HG03565 (cell line): ENCODE data around the gene STARD10.

Experiments used
- ATAC-seq: cut with Tn5 transposase; IDR thresholded peaks from one replicate; pipeline ENCODE4 v1.9.1; 2021; ENCODE audit warnings: mild to moderate bottlenecking, moderate library complexity; ENCODE audit not compliant: unreplicated experiment

STARD10 gene

DNA sequence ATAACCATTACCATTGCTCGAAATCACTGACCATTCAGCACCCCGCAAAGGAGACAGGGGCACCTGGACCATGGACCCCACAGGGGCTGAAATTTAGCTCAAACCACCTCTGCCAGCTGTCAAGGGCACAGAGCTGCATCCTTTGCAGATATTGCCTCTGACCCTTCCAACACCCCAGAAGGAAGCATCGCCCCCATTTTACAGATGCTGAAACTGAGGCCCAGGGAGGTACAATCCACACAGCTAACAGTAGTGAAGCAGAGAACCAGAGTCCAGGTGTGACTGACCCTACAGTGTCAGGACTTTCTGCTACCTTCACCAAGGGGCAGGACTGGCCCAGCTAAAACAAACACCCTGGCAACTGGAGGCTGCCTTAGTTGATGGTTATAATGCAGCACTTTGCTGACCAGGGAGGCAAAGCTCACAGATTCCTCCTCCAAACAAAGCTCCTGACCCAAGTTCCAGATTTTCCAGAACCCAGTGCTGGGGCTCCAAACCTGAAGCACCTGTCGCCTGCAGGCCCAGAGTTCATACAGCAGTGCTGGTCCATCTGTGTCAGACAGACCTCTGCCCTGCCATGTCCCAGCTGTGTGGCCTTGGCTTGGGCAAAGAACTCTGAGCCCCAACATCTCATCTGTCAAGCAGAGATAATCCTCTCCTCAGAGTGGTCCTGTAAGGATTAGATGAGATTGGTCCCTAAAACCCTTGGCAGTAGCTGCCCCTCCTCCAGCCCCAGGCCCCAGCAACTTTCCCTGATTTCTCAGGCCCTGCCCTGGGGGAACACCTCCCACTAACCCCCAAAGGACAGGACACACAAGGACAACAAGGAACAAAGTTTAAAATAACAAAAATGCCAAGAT is 26.4 kb downstream of the STARD10 start:
- ATAC-seq = no peak

DNA sequence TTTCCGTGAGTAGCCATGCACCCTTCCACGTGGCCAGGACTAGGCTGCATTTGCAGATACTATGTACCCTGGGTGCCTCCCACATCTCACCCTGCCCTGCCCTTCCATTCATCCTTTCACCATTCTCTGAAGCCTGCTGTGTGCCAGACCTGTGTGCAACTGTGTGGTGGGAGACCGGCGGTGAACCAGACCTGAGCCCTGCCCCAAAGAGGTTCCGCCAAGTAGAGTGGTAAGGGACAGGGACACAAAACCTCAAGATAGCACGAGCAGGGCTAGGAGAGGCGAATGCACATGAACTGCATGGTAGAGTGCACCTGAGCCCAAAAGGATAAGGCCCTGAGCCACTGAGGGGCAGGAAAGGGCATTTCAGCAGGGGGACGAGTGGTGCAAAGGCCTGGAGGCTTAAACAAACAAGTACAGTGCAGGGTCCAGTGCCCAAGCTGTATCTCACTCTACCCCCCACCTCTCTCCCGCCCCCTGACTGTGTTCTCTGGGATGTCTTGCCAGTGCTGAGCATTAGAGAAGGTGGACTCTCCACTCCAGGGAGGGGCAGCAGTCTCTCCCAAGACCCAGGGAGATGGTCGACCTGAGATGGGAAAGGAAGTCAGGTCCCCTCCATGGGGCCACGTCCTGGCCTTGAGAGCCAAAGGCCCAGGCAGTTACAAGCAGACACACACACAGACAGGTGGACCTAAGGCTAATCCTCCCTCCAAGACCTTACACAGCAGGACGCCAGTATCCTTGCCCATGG is 27.5 kb downstream of the STARD10 start:
- no peak for ATAC-seq

DNA sequence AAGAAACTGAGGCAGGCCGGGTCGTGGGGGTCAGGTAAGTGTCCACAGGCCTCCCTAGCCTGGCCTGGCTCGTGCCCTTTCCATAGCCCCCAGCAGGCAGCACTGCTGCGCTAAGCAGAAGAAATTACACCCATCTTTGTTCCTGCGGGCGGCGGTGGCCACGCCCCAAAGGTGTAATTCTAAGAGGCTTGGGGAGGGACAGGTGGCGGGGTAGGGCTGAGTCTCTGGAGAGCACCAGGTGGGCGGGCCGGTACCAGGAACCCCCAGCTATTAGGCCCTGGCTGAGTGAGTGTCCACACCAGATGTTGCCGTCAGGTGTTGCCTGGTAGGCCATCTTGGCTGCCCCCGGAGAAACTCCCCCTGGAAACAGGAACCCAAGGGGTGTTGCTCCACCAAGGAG is 29.3 kb downstream of the STARD10 start:
- no peak for ATAC-seq

DNA sequence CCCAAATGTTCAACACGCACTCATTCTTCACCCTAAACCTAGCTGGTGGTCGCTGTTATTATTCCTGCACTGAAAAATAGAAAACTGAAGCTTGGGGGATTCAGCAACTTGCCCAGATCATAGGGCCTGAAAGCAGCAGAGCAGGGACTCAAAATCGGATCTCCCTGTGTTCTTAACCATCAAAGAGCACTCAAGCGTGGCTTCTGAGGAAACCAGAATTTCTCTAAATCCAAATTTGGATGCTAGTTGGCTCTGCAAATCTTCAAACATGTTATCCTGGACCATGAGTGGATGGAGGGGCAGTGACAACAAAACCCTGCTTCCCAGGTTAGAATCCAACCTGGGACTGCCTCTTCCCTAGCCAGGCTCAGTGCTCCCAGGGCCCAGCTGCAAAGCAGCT is 30.0 kb downstream of the STARD10 start:
- no peak for ATAC-seq

DNA sequence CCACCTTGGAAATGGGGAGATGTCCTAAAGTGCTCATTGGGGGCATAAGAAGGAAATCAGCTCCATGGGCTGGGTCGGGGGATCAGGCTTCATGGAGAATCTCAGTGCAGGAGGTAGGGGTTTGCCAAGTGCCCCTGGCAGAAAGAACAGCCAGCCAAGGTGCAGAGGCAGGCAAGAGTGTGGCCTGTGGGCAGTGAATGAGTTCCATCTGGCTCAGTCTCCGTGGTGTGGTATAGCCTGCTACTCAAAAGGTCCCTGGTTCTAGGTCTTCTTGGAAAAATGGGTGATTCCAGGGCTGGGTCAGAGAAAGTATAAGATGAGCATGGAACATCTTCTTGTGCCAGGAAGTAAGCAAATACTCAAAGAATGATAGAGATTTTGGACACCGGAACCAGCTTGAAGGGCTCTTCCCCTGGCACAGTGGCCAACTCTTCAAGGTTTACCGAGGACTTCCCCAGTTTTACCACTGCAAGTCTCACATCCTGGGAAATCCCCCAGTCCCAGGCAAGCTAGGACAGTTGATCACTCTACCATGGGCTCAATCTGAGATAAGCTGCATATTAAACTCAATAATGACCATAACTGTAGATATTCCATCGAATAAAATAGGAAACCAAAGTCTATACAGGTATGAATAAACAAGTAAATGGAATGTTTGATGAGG is 31.1 kb downstream of the STARD10 start:
- no peak for ATAC-seq

DNA sequence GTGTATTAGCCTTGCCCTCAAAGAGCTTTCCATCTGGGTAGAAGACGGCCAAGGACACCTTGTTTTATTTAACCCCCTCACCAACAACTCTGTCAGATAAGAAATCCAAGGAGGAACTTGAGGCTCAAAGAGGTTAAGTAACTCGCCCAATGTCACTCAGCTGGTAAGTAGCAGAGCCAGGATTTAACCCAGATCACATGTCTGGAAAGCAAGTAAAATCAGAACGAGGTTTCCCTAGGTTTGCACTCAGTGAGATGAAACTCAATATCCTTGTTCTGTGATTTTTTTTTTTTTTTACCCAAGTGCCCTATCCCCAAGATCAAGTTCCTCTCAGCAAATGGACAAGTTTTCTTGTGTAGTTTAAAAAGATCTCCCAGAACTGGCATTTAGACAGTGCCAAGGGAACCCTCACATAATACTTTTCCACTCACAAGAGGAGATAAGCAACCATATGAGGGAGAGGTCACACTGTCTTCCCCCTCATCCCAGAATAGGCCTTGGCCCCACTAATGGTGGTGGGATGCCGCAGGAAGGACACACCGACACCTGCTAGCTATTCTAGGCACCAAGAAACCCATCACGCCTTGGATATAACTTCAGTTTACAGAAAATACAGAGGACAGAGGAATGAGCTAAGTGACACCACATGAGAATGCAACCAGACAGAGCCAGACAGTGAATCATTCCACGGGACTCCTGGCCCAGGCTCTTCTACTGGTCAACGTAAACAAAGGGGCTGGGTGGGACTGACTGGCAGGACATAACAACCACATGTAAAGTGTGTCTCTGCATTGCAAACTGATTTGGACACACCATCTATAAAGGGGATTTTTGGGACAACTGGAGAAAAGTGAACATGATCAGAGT is 33.1 kb downstream of the STARD10 start:
- ATAC-seq = no peak

DNA sequence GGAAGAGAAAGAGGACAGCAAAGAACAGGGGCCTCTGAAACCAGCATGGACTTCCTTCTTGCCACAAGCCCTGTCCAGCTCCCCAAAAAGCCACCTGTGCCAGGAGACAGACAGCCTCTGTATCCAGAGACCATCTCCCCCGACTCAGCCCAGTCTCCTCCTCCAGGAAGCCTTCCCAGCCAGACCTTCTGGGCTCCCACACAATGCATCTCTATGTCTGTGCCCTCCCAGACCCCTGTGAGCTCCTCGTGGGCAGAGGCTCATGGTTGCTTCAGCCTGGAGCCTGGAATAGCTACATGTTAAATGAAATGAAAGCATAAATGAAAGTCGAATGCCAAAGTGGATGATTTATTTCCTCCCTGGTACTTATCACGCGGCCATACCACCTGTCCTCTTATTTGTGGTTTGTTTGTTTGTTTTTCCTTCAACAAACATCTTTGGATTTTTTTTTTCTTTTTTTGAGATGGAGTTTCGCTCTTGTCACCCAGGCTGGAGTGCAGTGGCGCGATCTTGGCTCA is 34.3 kb downstream of the STARD10 start:
- no peak for ATAC-seq

DNA sequence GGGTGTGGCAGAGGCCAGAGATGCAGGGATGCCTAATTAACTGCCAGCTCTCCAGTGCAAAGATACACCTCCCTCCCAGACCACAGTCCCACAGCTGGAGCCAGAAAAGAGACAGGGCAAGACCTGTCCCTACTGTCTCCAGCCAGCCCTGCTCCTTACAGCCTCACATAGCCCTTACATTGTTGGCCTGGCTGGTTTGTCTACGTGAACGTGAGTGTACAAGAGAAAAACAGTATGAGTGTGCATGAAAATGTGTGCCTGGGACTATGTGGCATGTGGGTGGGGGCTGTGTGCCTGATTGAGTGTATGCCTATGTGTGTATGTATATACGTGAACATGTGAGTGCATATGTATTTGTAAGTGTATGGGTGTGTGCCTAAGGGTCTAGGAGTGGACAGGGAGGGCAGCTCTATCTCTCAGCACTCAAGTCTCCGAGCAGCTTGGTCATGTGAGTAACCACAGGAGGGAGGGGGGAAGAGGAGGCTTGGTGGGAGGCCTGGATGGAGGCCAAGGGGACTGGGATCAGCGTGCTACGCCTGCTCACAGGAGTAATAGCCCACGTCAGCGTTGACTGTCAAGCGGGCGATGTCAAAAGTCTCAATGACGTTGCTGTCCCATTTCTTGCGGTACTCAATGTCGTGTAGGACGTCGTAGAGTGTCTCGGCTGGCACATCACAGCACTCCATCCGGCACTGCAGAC is 35.0 kb downstream of the STARD10 start:
- no peak for ATAC-seq

DNA sequence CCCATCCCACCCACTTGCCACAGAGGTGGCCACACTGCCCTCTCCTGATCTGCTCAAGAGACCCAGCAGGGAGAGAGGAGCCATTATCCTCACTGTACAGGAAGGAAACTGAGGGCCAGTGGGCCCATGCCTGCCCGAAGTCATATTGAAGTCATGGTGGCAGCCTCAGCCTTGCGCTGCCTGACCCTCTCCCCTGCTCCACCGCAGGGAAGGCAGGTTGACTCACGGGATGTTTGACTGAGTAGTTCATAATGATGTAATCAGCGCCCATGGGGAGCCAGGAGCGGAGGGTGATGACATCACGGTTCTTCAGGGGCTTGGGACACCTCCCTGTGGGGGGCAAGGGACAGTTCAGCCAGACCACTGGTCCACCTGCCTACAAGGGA is 35.5 kb downstream of the STARD10 start:
- no peak for ATAC-seq

DNA sequence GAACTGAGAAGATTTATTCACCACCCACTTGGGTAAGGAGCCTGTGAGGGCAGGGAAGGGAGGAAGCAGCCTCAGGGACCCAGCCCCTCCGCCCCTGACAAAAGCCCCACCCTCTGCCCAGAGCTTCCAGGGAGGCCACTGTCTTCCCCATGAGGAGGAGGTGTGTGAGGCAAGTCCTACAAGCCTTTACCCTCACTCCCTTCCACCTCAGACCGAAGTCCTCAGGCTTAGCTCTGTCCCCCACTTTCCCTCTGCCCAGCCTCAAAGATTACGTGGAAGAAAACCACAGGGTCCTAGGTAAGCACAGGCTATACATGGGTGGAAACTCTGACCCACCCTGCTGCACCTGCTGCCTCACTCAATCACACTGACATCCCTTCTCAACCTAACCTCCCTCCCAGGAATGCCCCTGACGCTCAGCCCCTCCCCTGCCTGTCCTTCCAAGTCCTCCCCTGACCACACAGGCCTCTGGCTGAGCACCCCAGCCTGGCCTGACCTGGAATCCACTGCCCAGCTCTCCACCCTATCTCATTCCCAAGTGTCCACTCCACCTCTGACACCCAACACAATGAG is 38.0 kb downstream of the STARD10 start:
- ATAC-seq = no peak

DNA sequence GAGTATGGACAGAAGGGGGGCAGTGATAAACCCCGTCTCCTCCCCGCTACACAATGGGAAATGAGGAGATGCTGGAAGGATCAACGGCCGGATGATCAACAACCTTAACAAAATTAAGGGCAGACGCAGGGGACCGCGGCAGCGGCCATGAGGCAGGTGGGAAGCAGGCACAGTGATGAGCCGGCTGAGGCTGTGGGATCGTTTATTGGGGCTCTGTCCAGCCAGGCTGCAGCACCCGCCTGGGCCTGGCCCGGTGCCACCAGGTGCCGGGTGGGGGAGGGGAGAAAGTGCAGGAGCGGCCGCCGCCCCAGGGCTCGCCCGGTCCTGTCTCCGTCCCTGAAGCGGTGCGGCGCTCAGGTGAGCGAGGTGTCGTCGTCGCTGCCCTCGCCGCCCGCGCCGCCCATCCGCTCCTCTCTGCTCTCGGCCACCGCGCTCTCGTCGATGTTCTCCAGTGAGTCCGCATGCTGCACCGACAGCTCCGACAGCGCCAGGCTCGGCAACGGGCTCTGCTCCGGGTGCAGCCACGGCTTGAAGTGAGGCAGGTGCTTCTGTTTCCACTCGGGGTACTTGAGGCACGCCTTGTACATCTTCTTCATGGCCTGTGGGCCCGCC is 39.2 kb downstream of the STARD10 start:
- no peak for ATAC-seq

DNA sequence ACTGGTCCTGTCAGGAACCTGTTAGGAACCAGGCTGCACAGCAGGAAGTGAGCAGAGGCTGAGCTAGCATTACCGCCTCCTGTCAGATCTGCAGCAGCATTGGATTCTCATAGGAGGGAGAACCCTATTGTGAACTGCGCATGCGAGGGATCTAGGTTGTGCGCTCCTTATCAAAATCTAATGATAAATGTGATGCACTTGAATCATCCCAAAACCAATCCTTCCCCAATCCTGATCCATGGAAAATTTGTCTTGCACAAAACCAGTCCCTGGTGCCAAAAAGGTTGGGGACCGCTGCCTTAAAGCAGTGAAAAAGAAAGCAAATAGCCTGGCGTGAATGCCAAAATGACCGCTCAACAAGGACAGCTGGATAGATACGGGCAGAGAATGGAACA is 39.7 kb downstream of the STARD10 start:
- ATAC-seq = no peak

DNA sequence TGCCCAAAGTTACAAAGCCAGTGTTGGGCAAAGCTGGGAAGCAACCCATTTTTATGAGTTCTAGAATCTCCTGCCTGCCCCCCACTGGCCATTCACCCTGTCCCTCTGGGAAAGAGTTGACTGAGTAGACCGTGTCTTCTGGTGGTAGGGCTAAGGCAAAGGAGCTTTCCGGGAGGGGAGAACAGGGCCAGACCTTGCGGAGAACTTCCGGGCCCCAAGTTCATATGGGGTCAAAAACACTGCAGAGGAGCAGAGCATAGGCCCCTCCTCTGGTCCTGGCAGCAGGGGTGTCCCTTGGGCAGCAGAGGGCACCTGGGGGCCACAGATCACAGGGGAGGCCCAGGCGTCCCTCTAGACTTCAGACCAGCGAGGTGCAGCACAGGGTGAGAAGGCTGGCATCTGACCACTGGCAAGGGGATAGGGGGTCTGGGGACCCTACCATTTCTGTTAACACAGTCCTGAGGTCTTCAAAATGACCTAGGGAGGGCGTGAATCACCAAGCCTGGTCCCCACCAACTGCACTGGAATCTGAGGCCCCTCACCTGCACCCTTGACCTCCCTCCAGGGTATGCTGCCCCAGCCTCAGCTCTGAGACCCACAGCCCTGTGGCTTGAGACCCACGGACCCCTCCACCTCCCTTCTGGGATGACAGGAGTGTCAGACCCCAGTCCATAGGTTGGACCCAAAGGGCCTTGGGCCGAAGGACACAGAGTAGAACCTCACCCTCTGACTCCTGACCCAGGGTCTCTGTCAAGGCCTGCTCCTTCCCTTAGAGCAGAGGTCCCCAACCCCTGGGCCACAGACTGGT is 40.3 kb downstream of the STARD10 start:
- no peak for ATAC-seq

DNA sequence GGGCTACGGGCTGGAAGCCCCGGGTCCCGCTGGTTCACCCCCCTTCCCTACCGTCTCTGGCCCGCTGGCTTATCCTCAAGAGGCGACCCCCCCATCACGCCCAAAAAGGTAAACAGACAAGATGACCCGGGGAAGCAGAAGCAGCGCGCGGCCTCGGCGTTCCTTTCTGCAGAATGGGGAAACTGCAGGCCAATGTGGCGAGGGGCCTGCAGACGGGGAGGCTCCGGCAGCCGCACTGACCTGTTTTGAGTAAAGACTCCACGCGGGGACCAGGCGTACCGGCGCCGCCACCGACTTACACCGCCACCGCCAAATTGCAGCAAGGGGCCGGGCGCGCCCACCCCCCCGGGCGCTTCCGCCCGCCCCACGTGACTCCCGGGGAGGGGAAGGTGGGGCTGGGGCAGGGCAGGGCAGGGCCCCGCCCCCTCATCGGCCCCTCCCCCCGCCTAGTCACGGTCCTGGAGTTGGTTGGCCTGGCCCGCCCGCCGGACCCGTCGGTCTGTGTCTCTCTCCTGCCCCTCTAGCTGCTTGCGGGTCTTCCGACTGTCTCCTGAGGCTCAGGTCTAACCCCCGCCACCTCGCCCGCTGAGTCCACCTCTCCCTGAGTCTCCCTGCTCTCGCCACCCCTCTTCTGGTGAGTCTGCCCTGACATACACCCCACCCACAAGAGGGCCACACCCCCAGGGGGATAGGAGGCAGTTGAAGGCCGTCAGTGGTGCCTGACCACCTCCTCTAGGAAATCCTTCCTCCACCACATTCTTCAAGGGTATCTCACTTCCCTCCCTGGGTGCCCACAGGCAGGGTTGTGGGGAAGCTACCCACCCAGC is 41.5 kb downstream of the STARD10 start, which contains the start of gene ARAP1:
Gene ARAP1, minus strand, starts transcription at position 321 of the 827 bp plus-strand sequence. CDS start 25,280 bp downstream, outside the sequence.
- ATAC-seq = no peak

DNA sequence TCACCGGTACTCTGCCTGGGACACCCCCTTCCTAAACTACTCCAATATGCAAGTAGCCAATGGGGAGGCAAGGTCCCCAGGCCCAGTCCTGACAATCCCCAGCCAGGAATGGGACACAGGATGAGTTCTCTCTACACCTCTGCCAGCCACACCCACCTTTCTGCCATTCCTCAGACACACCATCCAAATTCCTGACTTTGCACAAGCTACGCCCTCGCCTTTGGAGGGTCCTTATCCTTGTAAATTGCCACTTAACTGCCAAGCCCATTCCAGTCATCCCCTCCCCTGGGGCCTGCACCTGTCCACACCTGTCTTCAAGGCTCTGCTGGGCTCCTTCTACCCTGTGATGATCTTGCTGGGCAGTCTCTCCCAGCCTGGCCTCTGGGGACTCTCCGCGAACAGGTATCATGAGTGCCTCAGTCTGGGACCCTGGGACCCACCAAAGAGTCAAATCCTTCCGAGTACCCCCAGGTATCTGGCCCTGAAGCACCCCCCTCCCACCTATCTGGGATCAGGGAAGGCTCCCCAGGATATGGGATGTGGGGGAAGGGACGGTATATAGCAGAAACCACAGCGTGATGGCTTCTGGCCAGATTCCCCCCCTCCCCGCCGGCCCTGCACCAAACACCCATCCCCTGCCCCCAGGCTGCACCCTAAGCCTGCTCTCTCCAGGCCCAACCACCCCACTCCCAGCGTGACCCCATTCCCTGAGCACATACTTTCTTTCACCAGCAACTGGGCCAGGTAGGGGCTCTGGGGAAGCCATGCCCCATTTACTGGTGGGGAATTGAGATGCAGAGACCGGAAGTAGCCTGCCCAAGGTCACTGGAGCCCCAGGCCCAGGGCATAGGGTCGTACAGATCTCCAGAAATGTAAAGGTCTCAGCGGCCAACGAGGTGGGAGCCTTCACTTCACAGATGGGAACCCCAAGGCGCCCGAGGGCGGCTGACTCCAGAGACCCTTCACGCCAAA is 42.4 kb downstream of the STARD10 start:
- ATAC-seq = no peak

DNA sequence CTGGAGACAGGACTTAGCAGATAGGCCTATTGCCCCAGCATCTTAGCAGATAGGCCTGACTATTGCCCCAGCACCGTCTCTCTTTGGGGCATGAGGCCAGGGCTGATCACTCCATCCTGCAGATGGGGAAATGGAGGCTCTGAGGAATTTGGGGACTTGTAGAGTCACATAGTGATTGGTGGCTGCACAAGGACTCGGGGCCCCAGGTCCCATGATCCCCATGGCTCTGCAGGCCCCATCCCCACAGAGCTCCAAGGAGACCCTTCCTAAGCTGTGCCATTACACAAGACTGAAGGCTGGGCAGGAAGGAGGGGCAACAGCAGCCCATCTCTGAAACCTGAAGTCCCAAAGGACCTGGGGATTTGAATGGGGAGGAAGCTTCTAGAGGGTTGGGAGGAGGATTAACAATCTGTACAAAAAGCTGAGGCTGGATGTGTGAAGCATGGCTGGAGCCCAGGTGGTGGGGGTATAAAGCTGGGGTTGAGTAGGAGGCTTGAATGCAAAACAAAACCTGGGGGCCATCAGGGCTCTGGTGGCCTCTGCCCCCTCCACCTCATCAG is 43.2 kb downstream of the STARD10 start:
- no peak for ATAC-seq
